CD4-positive, alpha-beta T cell (primary cell): Measurements from ENCODE around the gene STX10. TPM values are rescaled to one million over a fixed set of nuclear protein-coding genes. Genes with fewer than 3 reads are reported as not detected.
A peak's percentile ranks its signal among the peaks of the same experiment; 100 is the strongest.

Source experiments
- ATAC-seq: fragments of 200-7000 bp; cut with Tn5 transposase; one replicate; pipeline ENCODE4 v1.10.0; 2022; ENCODE audit warnings: mild to moderate bottlenecking; ENCODE audit not compliant: poor library complexity
- CTCF ChIA-PET: fragments of 350-600 bp; sonication (Branson Sonifier 250); formaldehyde crosslinking; loops from one replicate; lab custom pipeline; 2021; ENCODE audit warnings: antibody characterized with exemption, inconsistent platforms; lab: Charles Lee
- POLR2A ChIA-PET: fragments of 350-600 bp; sonication (Branson Sonifier 250); formaldehyde crosslinking; loops from one replicate; lab custom pipeline; 2021; ENCODE audit warnings: antibody characterized with exemption, inconsistent platforms; lab: Charles Lee
- DNase-seq, 14 experiments: peaks; one replicate each; pipeline ENCODE4 v3.0.0-alpha.2; 2013 to 2020; ENCODE audit warnings: mixed read lengths in 2 of 14
- H3K27ac ChIP-seq, 2 donors: one replicate each; pipeline versions ENCODE4 v1.5.1 to v1.7.0; 2013; ENCODE audit warnings: low read length in 2 of 2, low read depth in 1 of 2, mild to moderate bottlenecking in 1 of 2
- H3K27me3 ChIP-seq, 2 experiments: 1 replicate in 1 of 2; 2 replicates in 1 of 2; pipeline versions ENCODE4 v1.6.1 to v1.7.0; 2013; ENCODE audit warnings: low read length in 2 of 2, control low read depth in 1 of 2, mild to moderate bottlenecking in 1 of 2, moderate library complexity in 1 of 2; ENCODE audit not compliant: insufficient read depth in 2 of 2, control insufficient read depth in 1 of 2
- H3K36me3 ChIP-seq: one replicate; pipeline ENCODE4 v1.6.1; 2013; ENCODE audit warnings: low read length, control low read depth; ENCODE audit not compliant: insufficient read depth
- H3K4me1 ChIP-seq: one replicate; pipeline ENCODE4 v1.6.1; 2013; ENCODE audit warnings: low read length, control low read depth; ENCODE audit not compliant: insufficient read depth
- H3K4me3 ChIP-seq: one replicate; pipeline ENCODE4 v1.5.1; 2013; ENCODE audit warnings: mild to moderate bottlenecking, low read length, moderate library complexity
- H3K9me3 ChIP-seq, 2 experiments: 1 replicate in 1 of 2; 2 replicates in 1 of 2; pipeline versions ENCODE4 v1.6.1 to v1.7.0; 2013; ENCODE audit warnings: low read length in 2 of 2, mild to moderate bottlenecking in 2 of 2, control low read depth in 1 of 2, moderate library complexity in 1 of 2; ENCODE audit not compliant: control insufficient read depth in 1 of 2, insufficient read depth in 1 of 2
- H3K27ac Mint-ChIP-seq: one replicate; pipeline ENCODE4 v1.8.0; 2020; ENCODE audit warnings: mixed read lengths
- H3K27me3 Mint-ChIP-seq: one replicate; pipeline ENCODE4 v1.8.0; 2021; ENCODE audit warnings: mixed read lengths
- H3K36me3 Mint-ChIP-seq: one replicate; pipeline ENCODE4 v1.8.0; 2021; ENCODE audit warnings: low read depth, mixed read lengths
- H3K4me1 Mint-ChIP-seq: one replicate; pipeline ENCODE4 v1.8.0; 2021; ENCODE audit warnings: low read depth, mixed read lengths
- H3K4me3 Mint-ChIP-seq: one replicate; pipeline ENCODE4 v1.8.0; 2020; ENCODE audit warnings: mild to moderate bottlenecking, mixed read lengths
- H3K9me3 Mint-ChIP-seq: one replicate; pipeline ENCODE4 v1.8.0; 2020; ENCODE audit warnings: mixed read lengths
- CTCF ChIP-seq: fragments of 200-600 bp; IDR thresholded peaks from one replicate; pipeline ENCODE4 v1.8.0; 2022; ENCODE audit warnings: antibody characterized with exemption, mild to moderate bottlenecking
- intact Hi-C, 2 experiments: fragments of 100-400 bp; cut with DNase I in 1 of 2; cut with micrococcal nuclease in 1 of 2; formaldehyde crosslinking; loops; one replicate each; pipeline versions ENCODE4 v1.15.1 to v1.9.0; 2023 to 2025; cut with DNase I, micrococcal nuclease
- total RNA-seq, 174 experiments: library from RNA in 2 of 174; stranded (reverse) in 2 of 174; gene quantifications; one replicate each; pipeline ENCODE4 v1.2.3 and lab custom pipeline; 2021 to 2026

STX10 gene
- total RNA-seq, 2 experiments from 2014 or later: 40.9 to 43.9 TPM

DNA sequence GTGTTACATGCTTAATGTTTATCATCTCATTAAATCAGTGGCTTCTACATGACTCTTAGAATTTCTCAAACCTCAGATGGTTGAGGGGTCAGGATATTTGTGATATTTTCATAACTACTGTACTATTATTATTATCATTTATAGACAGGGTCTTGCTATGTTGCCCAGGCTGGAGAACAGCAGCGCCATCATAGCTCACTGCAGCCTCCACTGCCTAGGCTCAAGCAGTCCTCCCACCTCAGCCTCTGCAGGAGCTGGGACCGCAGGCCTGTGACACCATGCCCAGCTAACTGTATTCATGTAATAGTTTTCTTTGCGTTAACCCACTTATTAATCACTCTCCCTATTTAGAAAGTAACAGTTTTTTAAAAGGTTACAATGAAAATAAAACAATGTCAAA lies 9.5 kb upstream of the STX10 start:
- ATAC-seq (no peak), DNase-seq (no peak)
- ChIA-PET CTCF (interaction anchor here (0.6 to 1.3 kb wide), 2 partner anchors 11 to 35 kb away, joined by 3 read pairs; no protein-coding TSS in a partner anchor), POLR2A (no interaction called here)
- H3K27me3 Mint-ChIP-seq: no peaks in the 10 kb centered on the region
- peak overlapping the region; percentile 99 for H3K27ac Mint-ChIP-seq
- Histone ChIP-seq H3K27ac (no peak overlapping the region), H3K4me3 (no peak overlapping the region), H3K9me3 (no peaks in the 10 kb centered on the region), H3K27me3 (no peaks in the 10 kb centered on the region), H3K4me1 (peaks cover 95% of the 10 kb centered on the region), H3K36me3 (peaks cover 4% of the 10 kb centered on the region)
- TF ChIP-seq CTCF: no peak
- peak overlapping the region; percentile 64 for H3K4me3 Mint-ChIP-seq
- peaks cover 17% of the 10 kb centered on the region for H3K36me3 Mint-ChIP-seq
- intact Hi-C loops: loop anchor here in 1 of 2 experiments (10.0 kb wide), 1 partner anchor 685 kb away; no protein-coding TSS in a partner anchor
- peaks cover 69% of the 10 kb centered on the region for H3K4me1 Mint-ChIP-seq
- H3K9me3 Mint-ChIP-seq: no peaks in the 10 kb centered on the region

- Histone ChIP-seq H3K4me1 (peaks cover 59% of the 10 kb centered on the region), H3K27ac (peak overlapping the region; percentile 96 to 97), H3K27me3 (no peaks in the 10 kb centered on the region), H3K4me3 (peak overlapping the region; percentile 83), H3K9me3 (no peaks in the 10 kb centered on the region), H3K36me3 (peaks cover 11% of the 10 kb centered on the region)
- intact Hi-C loops: loop anchor here in 1 of 2 experiments (2.0 to 10.0 kb wide), 3 partner anchors 17 to 689 kb away; no protein-coding TSS in a partner anchor
- Mint-ChIP-seq H3K4me1 (peaks cover 46% of the 10 kb centered on the region), H3K4me3 (peak overlapping the region; percentile 99), H3K36me3 (peaks cover 53% of the 10 kb centered on the region), H3K9me3 (no peaks in the 10 kb centered on the region), H3K27me3 (peaks cover 8% of the 10 kb centered on the region), H3K27ac (peak overlapping the region; percentile 98)
- DNase-seq (peak; percentile 43 to 93 (median 72)), ATAC-seq (peak; percentile 18)
- ChIA-PET POLR2A (interaction anchor here (0.8 to 6.8 kb wide), 21 partner anchors 10 to 681 kb away, joined by 3 to 487 read pairs (median 5); partner anchors contain the start of genes GCDH, JUNB and NACC1), CTCF (interaction anchor here (0.7 to 2.0 kb wide), 11 partner anchors 9 to 107 kb away, joined by 3 to 27 read pairs (median 4); partner anchors contain the start of gene NACC1)
- TF ChIP-seq CTCF: no peak
These were observed 5.5 kb upstream of the STX10 start for GRCh38 chr19:13155472-13156359.

DNA sequence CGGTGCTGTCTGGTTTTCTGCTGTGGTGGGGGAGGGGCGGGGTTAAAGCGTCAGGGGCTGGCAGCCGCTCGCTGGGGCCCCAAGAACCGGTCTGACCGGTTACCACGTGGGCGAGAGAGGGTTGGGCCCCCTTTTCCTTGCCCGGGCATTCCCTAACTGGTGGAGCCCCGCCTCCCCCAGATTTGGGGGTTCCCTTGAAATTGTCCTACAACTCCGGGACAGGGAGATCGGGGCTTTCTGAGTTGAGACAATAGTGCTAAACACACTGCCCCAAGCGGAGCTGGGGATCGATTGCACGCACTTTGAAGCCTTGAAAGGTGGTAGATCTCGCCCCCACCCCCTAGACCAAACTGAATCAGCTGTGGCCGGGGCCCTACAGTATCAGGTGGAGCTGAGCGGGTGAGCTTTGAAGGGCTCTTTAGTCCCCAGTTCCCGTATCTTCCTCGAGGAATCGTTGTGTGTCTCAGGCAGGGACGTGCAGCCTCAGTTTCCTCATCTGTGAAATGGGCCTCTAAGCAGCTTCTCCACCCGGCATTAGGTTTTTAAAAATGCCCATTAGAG lies 4.8 kb upstream of the STX10 start:
- Mint-ChIP-seq H3K4me1 (peaks cover 49% of the 10 kb centered on the region), H3K27me3 (peaks cover 8% of the 10 kb centered on the region), H3K9me3 (no peaks in the 10 kb centered on the region), H3K27ac (peak overlapping the region; percentile 98), H3K4me3 (peak overlapping the region; percentile 99), H3K36me3 (peaks cover 60% of the 10 kb centered on the region)
- ATAC-seq: peak; percentile 21
- intact Hi-C loops: loop anchor here (2.0 to 10.0 kb wide), 6 partner anchors 18 to 690 kb away; no protein-coding TSS in a partner anchor
- peaks cover 57% of the 10 kb centered on the region for H3K4me1 ChIP-seq
- ChIA-PET POLR2A (interaction anchor here (0.8 to 6.8 kb wide), 21 partner anchors 11 to 682 kb away, joined by 3 to 487 read pairs (median 5); partner anchors contain the start of genes GCDH, JUNB and NACC1), CTCF (interaction anchor here (0.7 to 2.0 kb wide), 10 partner anchors 9 to 107 kb away, joined by 3 to 27 read pairs (median 4); partner anchors contain the start of gene NACC1)
- H3K27me3 ChIP-seq: no peaks in the 10 kb centered on the region
- peak; percentile 31 for TF ChIP-seq CTCF
- H3K27ac ChIP-seq: peak overlapping the region; percentile 96 to 97
- no peaks in the 10 kb centered on the region for H3K9me3 ChIP-seq
- H3K36me3 ChIP-seq: peaks cover 11% of the 10 kb centered on the region
- H3K4me3 ChIP-seq: peak overlapping the region; percentile 83
- peak; percentile 53 to 92 (median 70) for DNase-seq
